GM19193 (cell line): ENCODE results near the gene SAPCD1.

ENCODE experiments used
- POLR2A ChIP-seq: IDR thresholded peaks from 4 replicates; pipeline ENCODE4 v1.6.1; 2011; ENCODE audit not compliant: insufficient read depth, insufficient read length; ENCODE audit errors: extremely low read depth

Gene SAPCD1

DNA sequence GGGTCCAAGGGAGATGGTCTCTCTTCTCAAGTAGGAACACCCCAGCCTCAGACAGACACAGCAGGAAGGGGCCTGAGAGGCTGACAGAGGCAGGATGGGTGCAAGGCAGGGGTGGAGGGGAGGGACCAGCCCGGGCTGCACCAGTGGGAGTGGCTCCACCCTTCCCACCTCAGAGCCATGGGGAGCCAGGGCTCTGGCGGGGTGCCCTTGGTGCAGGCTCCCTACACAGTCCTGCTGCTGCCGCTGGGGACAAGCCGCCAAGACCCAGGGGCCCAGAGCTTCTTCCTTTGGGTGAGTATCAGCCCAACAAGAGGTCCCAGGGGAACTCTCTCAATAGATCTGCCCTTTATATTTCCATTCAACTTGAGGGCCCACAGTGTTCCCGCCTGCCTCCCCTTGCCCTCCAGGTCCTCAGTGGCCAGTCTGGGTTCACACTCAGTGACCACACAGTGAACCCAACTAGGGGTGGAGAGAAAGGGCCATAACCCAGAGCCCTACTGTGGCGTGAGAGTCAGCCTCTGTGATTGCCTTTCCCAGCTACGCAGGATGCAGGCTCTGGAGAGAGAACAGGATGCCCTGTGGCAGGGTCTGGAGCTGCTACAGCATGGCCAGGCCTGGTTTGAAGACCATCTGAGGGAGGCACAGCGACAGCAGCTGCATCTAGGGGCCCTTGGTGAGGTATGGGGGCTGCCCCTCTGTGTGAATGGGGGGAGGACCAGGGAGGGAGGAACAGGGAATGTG is 592 bp downstream of the SAPCD1 start:
- TF ChIP-seq POLR2A, result no peak

- no peak for TF ChIP-seq POLR2A
These were observed 1.1 kb downstream of the SAPCD1 start for GRCh38 chr6:31763619-31763940.

DNA sequence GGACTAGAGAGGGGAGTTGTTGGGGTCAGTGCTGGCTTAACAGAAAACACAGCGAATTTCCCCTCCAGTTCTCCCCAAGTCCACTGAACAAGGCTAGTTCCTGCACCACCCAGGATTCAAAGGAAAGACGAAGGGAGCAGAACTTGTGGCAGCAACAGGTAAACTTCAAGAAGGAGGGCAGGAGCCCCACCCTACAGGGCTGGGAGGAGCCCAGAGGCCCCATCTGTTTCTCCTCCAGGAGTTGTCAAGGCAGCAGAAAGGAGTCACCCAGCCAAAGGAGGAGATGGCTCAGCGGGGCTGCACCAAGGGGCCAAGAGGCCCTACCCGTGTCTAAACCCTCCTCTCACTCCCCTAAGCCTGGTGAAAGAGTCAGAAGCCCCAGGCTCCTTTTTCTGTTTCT is 1.7 kb downstream of the SAPCD1 start:
- TF ChIP-seq POLR2A, result no peak

DNA sequence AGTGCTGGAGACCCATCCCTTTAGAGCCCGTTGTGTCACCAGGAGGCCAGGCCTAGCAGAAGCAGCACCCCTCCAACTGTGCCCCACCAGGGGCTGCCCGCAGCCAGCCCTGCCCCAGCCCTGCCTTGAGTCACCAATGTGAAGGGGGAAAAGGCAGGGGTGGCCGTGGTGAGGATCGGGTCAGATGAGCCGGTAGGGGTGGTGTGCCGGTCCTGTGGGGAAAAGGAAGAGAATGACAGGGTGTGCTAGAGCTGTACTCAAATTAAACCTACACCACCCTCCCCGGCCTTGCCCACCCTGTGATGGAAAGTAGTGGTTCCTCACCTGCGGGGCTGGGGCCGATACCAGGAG is 3.1 kb downstream of the SAPCD1 start:
- peak; percentile 21 for TF ChIP-seq POLR2A

DNA sequence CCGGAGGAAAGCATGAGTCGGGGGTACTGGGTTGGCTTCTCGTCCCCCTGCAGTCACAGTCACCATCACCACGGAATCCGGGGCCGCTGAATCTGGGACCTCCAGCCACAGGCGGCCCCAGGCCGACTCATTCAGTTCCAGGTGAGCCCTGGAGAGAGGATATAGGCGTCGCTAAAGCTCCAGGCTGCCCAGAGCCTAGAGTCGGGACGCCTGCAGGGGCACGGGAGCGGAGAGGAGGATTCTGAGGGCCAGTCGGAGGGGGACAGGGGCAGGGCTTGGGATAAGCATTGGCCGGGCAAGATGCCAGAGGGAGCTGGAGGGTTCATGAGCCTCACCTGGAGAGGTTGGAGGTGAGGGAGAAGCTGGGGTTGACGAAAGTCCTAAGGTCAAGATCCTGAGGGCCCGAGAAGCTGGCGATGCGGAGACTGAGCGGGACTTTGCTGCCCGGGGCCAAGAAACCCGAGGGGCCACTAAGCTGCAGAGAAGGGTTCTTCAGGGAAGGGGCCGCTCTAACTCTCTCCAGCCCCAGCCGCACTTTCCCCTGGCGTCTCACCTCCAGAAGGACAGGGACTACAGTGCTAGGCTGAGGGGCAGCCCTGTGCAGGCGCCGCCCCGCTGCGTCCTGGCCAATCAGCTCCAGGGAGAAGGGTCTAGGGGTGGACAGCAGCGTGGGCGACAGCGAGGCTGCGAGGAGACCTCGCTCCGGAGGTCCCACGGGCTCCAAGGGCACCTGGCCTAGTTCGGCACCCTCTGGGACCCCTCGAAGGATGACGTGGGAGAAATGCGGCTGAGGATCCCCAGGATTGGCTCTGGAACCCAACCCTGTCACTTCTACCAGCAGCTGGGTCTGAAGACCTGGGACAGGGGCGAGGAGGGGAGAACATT is 3.7 kb downstream of the SAPCD1 start:
- TF ChIP-seq POLR2A, result peak; percentile 16

DNA sequence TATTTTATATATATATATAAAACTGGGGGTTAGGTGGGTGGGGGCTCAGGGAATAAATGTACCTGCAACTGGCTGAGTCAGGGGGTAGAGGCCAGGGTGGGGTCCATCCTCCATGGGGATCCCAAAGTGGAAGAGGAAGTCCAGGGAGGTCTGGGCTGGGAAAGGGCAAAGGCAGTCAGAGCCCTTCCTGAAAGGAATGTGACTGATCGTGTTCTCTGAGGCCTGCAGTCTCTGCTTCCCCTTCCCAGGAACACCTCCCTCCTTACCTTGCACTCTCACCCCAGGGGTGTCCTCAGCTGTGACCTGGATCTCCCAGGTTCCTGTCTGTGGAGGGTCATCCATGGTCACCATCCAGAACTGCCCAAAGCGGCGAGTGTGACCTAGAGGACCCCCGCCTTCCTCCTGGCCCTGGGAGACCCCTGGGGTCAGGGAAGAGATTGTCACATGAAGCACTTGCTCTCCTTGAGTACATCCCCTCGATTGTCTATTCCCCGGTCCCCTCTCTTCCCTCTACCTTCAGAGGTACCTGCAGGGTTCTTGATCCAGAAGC is 4.7 kb downstream of the SAPCD1 start:
- no peak for TF ChIP-seq POLR2A

GRCh38 chr6:31768363-31769257 is 6.2 kb downstream of the SAPCD1 start:
- no peak for TF ChIP-seq POLR2A

GRCh38 chr6:31769684-31770371 is 7.4 kb downstream of the SAPCD1 start:
- no peak for TF ChIP-seq POLR2A

DNA sequence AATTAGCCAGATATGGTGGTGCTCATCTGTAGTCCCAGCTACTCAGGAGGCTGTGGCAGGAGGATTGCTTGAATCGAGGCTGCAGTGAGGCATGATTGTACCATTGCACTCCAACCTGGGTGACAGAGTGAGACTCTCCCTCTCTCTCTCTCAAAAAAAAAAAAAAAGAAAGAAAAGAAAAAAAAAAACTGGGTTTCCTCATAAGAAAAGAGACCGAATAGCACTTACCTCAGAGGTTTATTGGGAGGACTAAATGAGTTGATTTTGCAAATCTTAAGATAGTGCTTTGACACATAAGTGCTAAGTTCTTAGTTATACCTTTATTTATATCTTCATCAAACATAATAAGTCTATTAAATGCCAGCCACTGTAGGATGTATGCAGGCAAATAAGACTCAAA is 8.4 kb downstream of the SAPCD1 start:
- TF ChIP-seq POLR2A, result no peak

DNA sequence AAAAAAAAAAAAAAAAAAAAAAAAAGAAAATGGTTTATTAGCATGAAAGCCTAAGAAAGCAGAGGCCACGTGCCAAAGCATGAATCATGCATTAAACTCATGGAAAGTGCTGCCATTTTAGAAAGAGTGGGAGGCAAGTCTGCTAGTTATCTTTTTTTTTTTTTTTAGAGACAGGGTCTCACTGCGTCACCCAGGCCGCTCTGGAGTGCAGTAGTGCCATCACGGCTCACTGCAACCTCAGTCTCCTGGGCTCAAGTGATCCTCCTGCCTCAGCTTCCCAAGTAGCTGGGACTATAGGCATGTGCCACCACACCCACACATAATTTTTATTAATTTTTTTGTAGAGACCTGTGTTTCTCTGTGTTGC is 9.5 kb downstream of the SAPCD1 start:
- TF ChIP-seq POLR2A, result no peak

GRCh38 chr6:31775184-31775583 is 12.7 kb downstream of the SAPCD1 start:
- no peak for TF ChIP-seq POLR2A

GRCh38 chr6:31775633-31776484 is 13.4 kb downstream of the SAPCD1 start:
- no peak for TF ChIP-seq POLR2A

- no peak for TF ChIP-seq POLR2A
These were observed 14.1 kb downstream of the SAPCD1 start for GRCh38 chr6:31776485-31776988.
